Type B pancreatic cell (in vitro differentiated cells): ENCODE measurements around the gene ITIH1. TPM values are rescaled to one million over a fixed set of nuclear protein-coding genes. Genes with fewer than 3 reads are reported as not detected.
"Not testable (repeated sequence)": the region's sequence is repeated elsewhere in the genome, so short reads cannot be mapped to it uniquely, and the experiment has no call there.

Source experiments
- DNase-seq: peaks from one replicate; pipeline ENCODE4 v3.0.0; 2021; ENCODE audit warnings: mixed read lengths; ENCODE audit not compliant: unreplicated experiment; ENCODE audit errors: extremely low spot score
- H3K27ac Mint-ChIP-seq: 2 replicates; pipeline ENCODE4 v1.8.0; 2021; ENCODE audit warnings: mild to moderate bottlenecking, mixed read lengths
- H3K27me3 Mint-ChIP-seq: 2 replicates; pipeline ENCODE4 v1.8.0; 2021; ENCODE audit warnings: mixed read lengths
- H3K36me3 Mint-ChIP-seq: 2 replicates; pipeline ENCODE4 v1.8.0; 2021; ENCODE audit warnings: mixed read lengths
- H3K4me1 Mint-ChIP-seq: one replicate; pipeline ENCODE4 v1.8.0; 2021; ENCODE audit warnings: mixed read lengths; ENCODE audit not compliant: unreplicated experiment
- H3K4me3 Mint-ChIP-seq: 2 replicates; pipeline ENCODE4 v1.8.0; 2021; ENCODE audit warnings: mild to moderate bottlenecking, mixed read lengths
- H3K9me3 Mint-ChIP-seq: 2 replicates; pipeline ENCODE4 v1.8.0; 2021; ENCODE audit warnings: mixed read lengths
- CTCF ChIP-seq: fragments of 200-600 bp; sonication (generic); conservative IDR thresholded peaks from 2 replicates; pipeline ENCODE4 v1.5.0; 2021; ENCODE audit warnings: antibody characterized with exemption, mild to moderate bottlenecking
- long read RNA-seq: library from polyadenylated mRNA; unstranded; transcript quantifications from one replicate; pipeline ENCODE4 v2.0.0, GENCODE V29; 2020
- total RNA-seq: library from RNA; stranded (reverse); gene quantifications from 2 replicates; pipeline ENCODE4 v1.2.1, GENCODE V29; 2021; ENCODE audit warnings: low replicate concordance

Gene ITIH1, protein sequence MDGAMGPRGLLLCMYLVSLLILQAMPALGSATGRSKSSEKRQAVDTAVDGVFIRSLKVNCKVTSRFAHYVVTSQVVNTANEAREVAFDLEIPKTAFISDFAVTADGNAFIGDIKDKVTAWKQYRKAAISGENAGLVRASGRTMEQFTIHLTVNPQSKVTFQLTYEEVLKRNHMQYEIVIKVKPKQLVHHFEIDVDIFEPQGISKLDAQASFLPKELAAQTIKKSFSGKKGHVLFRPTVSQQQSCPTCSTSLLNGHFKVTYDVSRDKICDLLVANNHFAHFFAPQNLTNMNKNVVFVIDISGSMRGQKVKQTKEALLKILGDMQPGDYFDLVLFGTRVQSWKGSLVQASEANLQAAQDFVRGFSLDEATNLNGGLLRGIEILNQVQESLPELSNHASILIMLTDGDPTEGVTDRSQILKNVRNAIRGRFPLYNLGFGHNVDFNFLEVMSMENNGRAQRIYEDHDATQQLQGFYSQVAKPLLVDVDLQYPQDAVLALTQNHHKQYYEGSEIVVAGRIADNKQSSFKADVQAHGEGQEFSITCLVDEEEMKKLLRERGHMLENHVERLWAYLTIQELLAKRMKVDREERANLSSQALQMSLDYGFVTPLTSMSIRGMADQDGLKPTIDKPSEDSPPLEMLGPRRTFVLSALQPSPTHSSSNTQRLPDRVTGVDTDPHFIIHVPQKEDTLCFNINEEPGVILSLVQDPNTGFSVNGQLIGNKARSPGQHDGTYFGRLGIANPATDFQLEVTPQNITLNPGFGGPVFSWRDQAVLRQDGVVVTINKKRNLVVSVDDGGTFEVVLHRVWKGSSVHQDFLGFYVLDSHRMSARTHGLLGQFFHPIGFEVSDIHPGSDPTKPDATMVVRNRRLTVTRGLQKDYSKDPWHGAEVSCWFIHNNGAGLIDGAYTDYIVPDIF
- total RNA-seq = 8.0 and 12.2 TPM in 2 replicates
- long read RNA-seq, transcript ITIH1-202 (6 exons, 1,122 nt) = major isoform, 9 of 18 reads
- long read RNA-seq, partial matches to known transcripts = 1 of 18 reads
- long read RNA-seq, other reads (novel, unspliced or antisense) = 8 of 18 reads

DNA sequence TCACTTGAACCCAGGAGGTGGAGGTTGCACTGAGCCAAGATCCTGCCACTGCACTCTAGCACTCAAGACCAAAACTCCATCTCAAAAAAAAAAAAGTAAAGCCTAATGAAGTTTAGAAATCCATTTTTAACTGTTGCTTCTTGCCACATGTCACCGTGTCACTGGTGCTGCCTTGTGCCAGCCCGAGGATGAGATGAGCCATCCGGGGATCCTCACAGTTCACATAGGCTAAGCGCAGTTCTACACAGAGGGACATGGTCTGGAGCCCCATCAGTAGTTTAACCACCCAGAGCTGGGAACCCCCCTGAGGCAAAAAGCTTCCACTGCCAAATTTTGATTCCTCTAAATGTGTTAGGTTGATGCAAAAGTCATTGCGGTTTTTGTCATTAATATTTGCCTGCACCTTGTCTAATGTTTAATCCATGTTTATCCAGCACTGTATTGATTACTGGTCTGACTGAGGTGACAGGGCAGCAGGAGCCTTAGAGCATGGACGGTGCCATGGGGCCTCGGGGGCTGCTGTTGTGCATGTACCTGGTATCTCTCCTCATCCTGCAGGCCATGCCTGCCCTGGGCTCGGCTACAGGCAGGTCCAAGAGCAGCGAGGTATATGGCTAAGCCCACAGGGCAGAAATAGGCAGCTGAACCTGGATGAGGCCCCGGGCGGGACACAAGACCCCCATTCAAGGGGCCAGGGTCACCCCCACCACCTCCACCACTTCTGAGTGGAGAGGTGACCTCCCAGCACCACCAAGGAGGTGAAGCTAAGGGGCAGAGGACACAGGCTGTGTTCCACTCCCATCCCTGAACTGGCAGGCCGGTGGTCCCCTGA lies at the start of gene ITIH1:
ITIH1 (plus strand) TSS at position 473 of the 832 bp plus-strand sequence; CDS start at position 490, 17 bp downstream.
- H3K36me3 Mint-ChIP-seq = no peaks in the 10 kb centered on the region
- H3K27me3 Mint-ChIP-seq = peaks cover 16% of the 10 kb centered on the region
- no peaks in the 10 kb centered on the region for H3K4me1 Mint-ChIP-seq
- DNase-seq = no peak
- TF ChIP-seq CTCF = no peak
- no peak within 1 kb of the TSS for H3K4me3 Mint-ChIP-seq
- H3K27ac Mint-ChIP-seq = no peak within 1 kb of the TSS
- H3K9me3 Mint-ChIP-seq = no peaks in the 10 kb centered on the region

- H3K9me3 Mint-ChIP-seq, H3K27ac Mint-ChIP-seq, H3K4me3 Mint-ChIP-seq, H3K27me3 Mint-ChIP-seq, H3K4me1 Mint-ChIP-seq: not testable (repeated sequence)
- peak; percentile 15 for DNase-seq
- H3K36me3 Mint-ChIP-seq = peaks cover 62% of the 10 kb centered on the region
These were observed 48.6 kb upstream of the ITIH1 start for GRCh38 chr3:52728753-52729152.

DNA sequence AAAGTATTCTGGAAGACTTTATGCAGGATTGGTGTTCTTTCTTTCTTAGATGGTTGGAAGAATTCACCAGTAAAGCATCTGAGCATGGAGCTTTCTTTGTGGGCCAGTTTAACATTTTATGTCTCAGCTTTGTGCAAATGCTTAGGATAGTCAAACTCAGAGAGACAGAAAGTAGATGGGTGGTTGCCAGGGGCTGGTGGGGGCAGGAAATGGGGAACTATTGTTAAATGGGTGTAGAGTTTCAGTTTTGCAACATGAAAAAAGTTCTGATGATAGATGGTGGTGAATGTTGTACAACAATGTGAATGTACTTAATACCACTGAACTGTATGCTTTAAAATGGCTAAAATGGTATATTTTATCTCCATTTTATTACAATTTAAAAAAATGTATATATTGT lies 46.7 kb upstream of the ITIH1 start:
- Mint-ChIP-seq H3K4me3 (no peak overlapping the region), H3K4me1 (no peaks in the 10 kb centered on the region), H3K9me3 (no peaks in the 10 kb centered on the region), H3K27ac (no peak overlapping the region), H3K27me3 (no peaks in the 10 kb centered on the region), H3K36me3 (peaks cover 72% of the 10 kb centered on the region)
- DNase-seq = no peak
- no peak for TF ChIP-seq CTCF

DNA sequence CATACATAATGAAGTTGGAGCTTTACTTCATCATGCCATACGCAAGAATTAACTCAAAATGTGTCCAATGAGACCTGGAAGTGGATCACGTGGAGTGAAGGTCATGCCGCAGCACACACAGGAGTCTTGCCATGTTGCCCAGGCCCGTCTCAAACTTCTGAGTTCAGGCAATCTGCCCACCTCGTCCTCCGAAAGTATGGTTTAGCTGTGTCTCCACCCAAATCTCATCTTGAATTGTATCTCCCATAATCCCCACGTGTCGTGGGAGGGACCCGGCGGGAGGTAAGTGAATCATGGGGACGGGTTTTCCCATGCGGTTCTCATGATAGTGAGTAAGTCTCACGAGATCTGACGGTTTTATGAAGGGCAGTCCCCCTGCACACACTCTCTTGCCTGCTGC lies 45.8 kb upstream of the ITIH1 start:
- Mint-ChIP-seq H3K9me3 (no peaks in the 10 kb centered on the region), H3K27me3 (no peaks in the 10 kb centered on the region), H3K27ac (no peak overlapping the region), H3K36me3 (peaks cover 71% of the 10 kb centered on the region), H3K4me3 (no peak overlapping the region), H3K4me1 (no peaks in the 10 kb centered on the region)
- no peak for TF ChIP-seq CTCF
- DNase-seq = peak; percentile 44

- Mint-ChIP-seq H3K27me3 (no peaks in the 10 kb centered on the region), H3K4me1 (no peaks in the 10 kb centered on the region), H3K36me3 (peaks cover 65% of the 10 kb centered on the region), H3K4me3 (no peak overlapping the region), H3K27ac (no peak overlapping the region), H3K9me3 (no peaks in the 10 kb centered on the region)
- TF ChIP-seq CTCF = no peak
- no peak for DNase-seq
These were observed 44.0 kb upstream of the ITIH1 start for GRCh38 chr3:52733256-52733891.
